ENCODE results near the gene DYNC1LI1. TPM values are rescaled to one million over a fixed set of nuclear protein-coding genes. Genes with fewer than 3 reads are reported as not detected.

DYNC1LI1 gene
- total RNA-seq, 2 experiments from 2014 or later = 28.6 to 48.7 TPM

GRCh38 chr3:32606277-32606676, 35.6 kb upstream of the DYNC1LI1 start:
- no peaks in the 10 kb centered on the region for H3K36me3 ChIP-seq (ENCODE audit: insufficient read depth, low read length)
- BruUV-seq (replicated peaks) = no TSS peak
- H3K4me2 ChIP-seq (ENCODE audit: low read length) = no peak overlapping the region
- no peak for DNase-seq (ENCODE audit: low spot score)
- no peak overlapping the region for H3K4me3 ChIP-seq (ENCODE audit: low read depth, low read length, poor library complexity, severe bottlenecking)
- H4K20me1 ChIP-seq (ENCODE audit: insufficient read depth, low read length) = no peaks in the 10 kb centered on the region
- no peak overlapping the region for H3K27ac ChIP-seq (ENCODE audit: low read depth, low read length, poor library complexity, severe bottlenecking)
- no peaks in the 10 kb centered on the region for H3K9me2 ChIP-seq (ENCODE audit: insufficient read depth, low read length)
- ChIA-PET POLR2A (interaction anchor here (0.7 kb wide), 1 partner anchor 264 kb away, joined by 7 read pairs; no protein-coding TSS in a partner anchor), CTCF (ENCODE audit: unreplicated experiment) (no interaction called here)
- TF ChIP-seq CTCF (conservative IDR thresholded peaks at IDR 0.05; ENCODE audit: low read length) = no peak
- TF ChIP-seq EZH2phosphoT487 (IDR thresholded peaks at IDR 0.05; ENCODE audit: borderline replicate concordance, low read depth, low read length) = no peak
- H3K9me3 ChIP-seq (ENCODE audit: low read length) = no peaks in the 10 kb centered on the region
- H2AFZ ChIP-seq (ENCODE audit: low read length) = no peak overlapping the region
- no peaks in the 10 kb centered on the region for H3K4me1 ChIP-seq (ENCODE audit: insufficient read depth, low read length, poor library complexity, severe bottlenecking)
- H3K79me2 ChIP-seq (ENCODE audit: insufficient read depth, low read depth, low read length) = no peaks in the 10 kb centered on the region
- intact Hi-C loops (cut with micrococcal nuclease; ENCODE audit: unreplicated experiment) = no loop called here

- no peaks in the 10 kb centered on the region for H3K4me1 ChIP-seq (ENCODE audit: insufficient read depth, low read length, poor library complexity, severe bottlenecking)
- no peak for DNase-seq (ENCODE audit: low spot score)
- intact Hi-C loops (cut with micrococcal nuclease; ENCODE audit: unreplicated experiment) = no loop called here
- H4K20me1 ChIP-seq (ENCODE audit: insufficient read depth, low read length) = no peaks in the 10 kb centered on the region
- no peak overlapping the region for H3K27ac ChIP-seq (ENCODE audit: low read depth, low read length, poor library complexity, severe bottlenecking)
- no peaks in the 10 kb centered on the region for H3K79me2 ChIP-seq (ENCODE audit: insufficient read depth, low read depth, low read length)
- H3K4me2 ChIP-seq (ENCODE audit: low read length) = no peak overlapping the region
- no peaks in the 10 kb centered on the region for H3K36me3 ChIP-seq (ENCODE audit: insufficient read depth, low read length)
- BruUV-seq (replicated peaks) = no TSS peak
- H3K4me3 ChIP-seq (ENCODE audit: low read depth, low read length, poor library complexity, severe bottlenecking) = no peak overlapping the region
- POLR2A ChIA-PET = no interaction called here
- TF ChIP-seq CTCF (conservative IDR thresholded peaks at IDR 0.05; ENCODE audit: low read length) = no peak
- no peak for TF ChIP-seq EZH2phosphoT487 (IDR thresholded peaks at IDR 0.05; ENCODE audit: borderline replicate concordance, low read depth, low read length)
- CTCF ChIA-PET (ENCODE audit: unreplicated experiment) = no interaction called here
- no peaks in the 10 kb centered on the region for H3K9me3 ChIP-seq (ENCODE audit: low read length)
- no peak overlapping the region for H2AFZ ChIP-seq (ENCODE audit: low read length)
- H3K9me2 ChIP-seq (ENCODE audit: insufficient read depth, low read length) = no peaks in the 10 kb centered on the region
Measured at GRCh38 chr3:32603064-32603463, 32.4 kb upstream of the DYNC1LI1 start.

- no peaks in the 10 kb centered on the region for H3K9me2 ChIP-seq (ENCODE audit: insufficient read depth, low read length)
- no peaks in the 10 kb centered on the region for H3K36me3 ChIP-seq (ENCODE audit: insufficient read depth, low read length)
- CTCF ChIA-PET (ENCODE audit: unreplicated experiment) = no interaction called here
- no peaks in the 10 kb centered on the region for H3K4me1 ChIP-seq (ENCODE audit: insufficient read depth, low read length, poor library complexity, severe bottlenecking)
- no peak overlapping the region for H2AFZ ChIP-seq (ENCODE audit: low read length)
- no peak for TF ChIP-seq CTCF (conservative IDR thresholded peaks at IDR 0.05; ENCODE audit: low read length)
- TF ChIP-seq EZH2phosphoT487 (IDR thresholded peaks at IDR 0.05; ENCODE audit: borderline replicate concordance, low read depth, low read length) = no peak
- POLR2A ChIA-PET = no interaction called here
- BruUV-seq (replicated peaks) = no TSS peak
- no peak overlapping the region for H3K4me3 ChIP-seq (ENCODE audit: low read depth, low read length, poor library complexity, severe bottlenecking)
- no peaks in the 10 kb centered on the region for H3K9me3 ChIP-seq (ENCODE audit: low read length)
- H4K20me1 ChIP-seq (ENCODE audit: insufficient read depth, low read length) = no peaks in the 10 kb centered on the region
- no peak overlapping the region for H3K27ac ChIP-seq (ENCODE audit: low read depth, low read length, poor library complexity, severe bottlenecking)
- no peak for DNase-seq (ENCODE audit: low spot score)
- intact Hi-C loops (cut with micrococcal nuclease; ENCODE audit: unreplicated experiment) = no loop called here
- no peak overlapping the region for H3K4me2 ChIP-seq (ENCODE audit: low read length)
- H3K79me2 ChIP-seq (ENCODE audit: insufficient read depth, low read depth, low read length) = no peaks in the 10 kb centered on the region
Measured at GRCh38 chr3:32602206-32602605, 31.5 kb upstream of the DYNC1LI1 start.
